Right lobe of liver (tissue), 6 donors: Measurements from ENCODE around the gene SERPINA1. TPM values are rescaled to one million over a fixed set of nuclear protein-coding genes. Genes with fewer than 3 reads are reported as not detected.
"Not testable (repeated sequence)": the region's sequence is repeated elsewhere in the genome, so short reads cannot be mapped to it uniquely, and the experiment has no call there.

ENCODE experiments used
- ATAC-seq, 4 donors: fragments of 200-7000 bp; cut with Tn5 transposase; one replicate each; pipeline ENCODE4 v1.9.1; 2020; ENCODE audit warnings: mild to moderate bottlenecking in 4 of 4, moderate library complexity in 4 of 4
- DNase-seq, 3 donors: peaks; one replicate each; pipeline ENCODE4 v3.0.0-alpha.2; 2020
- H3K27ac ChIP-seq, 3 donors: fragments of 200-600 bp; one replicate each; pipeline ENCODE4 v1.8.0; 2022
- H3K27me3 ChIP-seq, 2 donors: fragments of 200-600 bp; one replicate each; pipeline ENCODE4 v1.8.0; 2022
- H3K36me3 ChIP-seq, 4 donors: fragments of 200-600 bp; sonication (generic) in 1 of 4; one replicate each; pipeline versions ENCODE4 v1.5.1 to v1.8.0; 2017 to 2022; ENCODE audit warnings: control low read depth in 1 of 4
- H3K4me1 ChIP-seq, 4 donors: fragments of 200-600 bp; sonication (generic) in 1 of 4; one replicate each; pipeline versions ENCODE4 v1.5.1 to v1.8.0; 2017 to 2022; ENCODE audit warnings: control low read depth in 1 of 4
- H3K4me3 ChIP-seq, 3 donors: fragments of 200-600 bp; one replicate each; pipeline ENCODE4 v1.8.0; 2022
- H3K9me3 ChIP-seq, 4 donors: fragments of 200-600 bp; sonication (generic) in 1 of 4; one replicate each; pipeline versions ENCODE4 v1.5.1 to v1.8.0; 2017 to 2022; ENCODE audit warnings: control low read depth in 1 of 4
- CTCF ChIP-seq, 4 donors: fragments of 200-600 bp in 3 of 4; fragments of 450-650 bp in 1 of 4; IDR thresholded peaks; one replicate each; pipeline versions ENCODE4 v1.5.1 to v1.8.0; 2016 to 2022; ENCODE audit warnings: antibody characterized with exemption in 4 of 4, mild to moderate bottlenecking in 2 of 4
- POLR2A ChIP-seq: fragments of 450-650 bp; IDR thresholded peaks from one replicate; pipeline ENCODE4 v1.6.1; 2017; ENCODE audit warnings: antibody characterized with exemption, mild to moderate bottlenecking
- WGBS: methylation state at CpG from one replicate; pipeline ENCODE4 v1.1.6; 2018; ENCODE audit warnings: low coverage, low lambda C conversion rate; ENCODE audit not compliant: insufficient coverage; ENCODE audit errors: missing lambda C conversion rate; 5-methylcytosine and 5-hydroxymethylcytosine counted together
- intact Hi-C, 2 donors: fragments of 100-400 bp; cut with DNase I; formaldehyde crosslinking; loops; one replicate each; pipeline versions ENCODE4 v1.11.2 to v1.14.1; 2022
- total RNA-seq, 6 experiments: library from RNA; depleted of rRNA in 2 of 6; stranded (reverse); fragments of >200 nt in 2 of 6; fragmentation: NEBNext Ultra II Directional in 3 of 6; extraction: Animal tissue kit (Norgen Biotek cat#: 25700) in 3 of 6; gene quantifications; one replicate each; pipeline versions ENCODE4 v1.1.0 to v1.2.4, GENCODE V29; 2016 to 2023
- donor health status: DM: no; HTN: yes; CAD: no.
- donor health status: DM: no; HTN: no; CAD: no.
- donor health status: DM: no; HTN: no; CAD: no.
- donor health status: DM: no; HTN: yes; CAD: no.
- donor health status: DM: no; HTN: yes; CAD: no.

SERPINA1 gene
- total RNA-seq, 6 experiments from 2014 or later, result 18,575 to 39,670 (median 31,917) TPM

- Histone ChIP-seq H3K36me3 (no peaks in the 10 kb centered on the region), H3K9me3 (no peaks in the 10 kb centered on the region), H3K4me3 (no peak overlapping the region), H3K4me1 (peaks cover 0 to 14% (median 7%) of the 10 kb centered on the region in 4 donors), H3K27ac (peak overlapping the region; percentile 23 to 34 (median 24)), H3K27me3 (no peaks in the 10 kb centered on the region)
- intact Hi-C loops, result no loop called here
- ATAC-seq (no peak), DNase-seq (no peak)
- 73% methylated on average over 3 of the region's 3 CpGs for WGBS
- TF ChIP-seq POLR2A (no peak), CTCF (IDR thresholded peaks at IDR 0.05) (no peak)
Observed at GRCh38 chr14:94354638-94355185, 33.7 kb downstream of the SERPINA1 start.

GRCh38 chr14:94354190-94354589, 34.2 kb downstream of the SERPINA1 start:
- H3K27me3 ChIP-seq, H3K27ac ChIP-seq, H3K36me3 ChIP-seq, ATAC-seq, H3K9me3 ChIP-seq, DNase-seq, intact Hi-C loops, H3K4me3 ChIP-seq: not testable (repeated sequence)
- WGBS, result 61% methylated on average over 7 of the region's 8 CpGs
- H3K4me1 ChIP-seq, result peaks cover 0 to 14% (median 7%) of the 10 kb centered on the region in 4 donors

GRCh38 chr14:94349276-94349675, 39.1 kb downstream of the SERPINA1 start:
- no peak overlapping the region for H3K27ac ChIP-seq
- no peaks in the 10 kb centered on the region for H3K9me3 ChIP-seq
- H3K27me3 ChIP-seq, result no peaks in the 10 kb centered on the region
- DNase-seq (no peak), ATAC-seq (no peak)
- intact Hi-C loops, result no loop called here
- peaks cover 0 to under 1% (median 0%) of the 10 kb centered on the region in 4 donors for H3K4me1 ChIP-seq
- 42% methylated on average over 3 of the region's 7 CpGs for WGBS
- no peak overlapping the region for H3K4me3 ChIP-seq
- TF ChIP-seq CTCF (IDR thresholded peaks at IDR 0.05) (no peak), POLR2A (no peak)
- H3K36me3 ChIP-seq, result no peaks in the 10 kb centered on the region

- DNase-seq (no peak), ATAC-seq (no peak)
- Histone ChIP-seq H3K4me3 (no peak overlapping the region), H3K9me3 (no peaks in the 10 kb centered on the region), H3K27ac (no peak overlapping the region), H3K4me1 (no peaks in the 10 kb centered on the region), H3K27me3 (no peaks in the 10 kb centered on the region), H3K36me3 (no peaks in the 10 kb centered on the region)
- intact Hi-C loops, result no loop called here
- no peak for TF ChIP-seq POLR2A
- no peak for TF ChIP-seq CTCF (IDR thresholded peaks at IDR 0.05)
Observed at GRCh38 chr14:94348836-94349235, 39.6 kb downstream of the SERPINA1 start.

- TF ChIP-seq POLR2A (no peak), CTCF (IDR thresholded peaks at IDR 0.05) (no peak)
- Histone ChIP-seq H3K27me3 (no peaks in the 10 kb centered on the region), H3K36me3 (no peaks in the 10 kb centered on the region), H3K4me1 (peaks cover 0 to 10% (median 4%) of the 10 kb centered on the region in 4 donors), H3K4me3 (no peak overlapping the region), H3K9me3 (no peaks in the 10 kb centered on the region), H3K27ac (no peak overlapping the region)
- WGBS, result 81% methylated on average over 5 of the region's 5 CpGs
- intact Hi-C loops, result no loop called here
- DNase-seq (no peak), ATAC-seq (no peak)
Observed at GRCh38 chr14:94346841-94347240, 41.6 kb downstream of the SERPINA1 start.

- H3K27me3 ChIP-seq, H3K4me3 ChIP-seq, intact Hi-C loops, H3K36me3 ChIP-seq, DNase-seq, H3K9me3 ChIP-seq, ATAC-seq, H3K27ac ChIP-seq: not testable (repeated sequence)
- WGBS, result 57% methylated on average over 12 of the region's 24 CpGs
- H3K4me1 ChIP-seq, result peaks cover 0 to 16% (median 6%) of the 10 kb centered on the region in 4 donors
Observed at GRCh38 chr14:94346065-94346786, 42.2 kb downstream of the SERPINA1 start.
